ENCODE results near the gene TXLNG.

GRCh38 chrX:16862829-16863228, 76.6 kb downstream of the TXLNG start:
- TF ChIP-seq CTCF (IDR thresholded peaks at IDR 0.05; ENCODE audit: borderline replicate concordance, extremely low read depth, low read length, poor library complexity, severe bottlenecking) (no peak), EZH2 (IDR thresholded peaks at IDR 0.05; ENCODE audit: borderline replicate concordance, low read depth, low read length, severe bottlenecking) (no peak)

Data from DND-41 (cell line).